ENCODE results near the gene MIEN1. TPM values are rescaled to one million over a fixed set of nuclear protein-coding genes. Genes with fewer than 3 reads are reported as not detected.

Gene MIEN1
- total and polyA plus RNA-seq, 2 donors (not counting 1 experiment from before 2014, with no cell fraction given): 41.1 to 63.2 TPM

DNA sequence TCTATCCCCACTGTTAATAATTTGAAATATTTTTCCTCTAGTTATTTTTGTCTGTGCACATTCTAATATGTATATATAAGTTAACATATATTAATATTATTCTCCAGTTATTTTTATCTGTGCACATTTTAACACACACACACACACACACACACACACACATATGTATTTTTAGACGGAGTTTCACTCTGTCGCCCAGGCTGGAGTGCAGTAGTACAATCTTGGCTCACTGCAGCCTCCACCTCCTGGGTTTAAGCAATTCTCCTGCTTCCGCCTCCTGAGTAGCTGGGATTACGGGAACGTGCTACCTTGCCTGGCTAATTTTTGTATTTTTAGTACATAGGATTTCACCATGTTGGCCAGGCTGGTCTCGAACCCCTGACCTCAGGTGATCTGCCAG is 12.7 kb downstream of the MIEN1 start:
- DNase-seq: no peak
- intact Hi-C loops (cut with micrococcal nuclease): no loop called here
- no peaks in the 10 kb centered on the region for H3K79me2 ChIP-seq (ENCODE audit: control insufficient read depth, insufficient read depth, low read length)
- ATAC-seq (ENCODE audit: low read depth): no peak
- no peaks in the 10 kb centered on the region for H3K27me3 ChIP-seq (replicated peaks in 1 of 4; ENCODE audit: control extremely low read depth in 1 of 4, control insufficient read depth in 3 of 4, insufficient read depth in 4 of 4, low read length in 3 of 4)
- H3K36me3 ChIP-seq (replicated peaks in 1 of 2; ENCODE audit: control extremely low read depth in 1 of 2, control insufficient read depth in 1 of 2, extremely low read depth in 1 of 2, insufficient read depth in 2 of 2, low read length in 1 of 2): no peaks in the 10 kb centered on the region
- CTCF ChIA-PET: interaction anchor here (1.2 kb wide), 1 partner anchor 129 kb away, joined by 3 read pairs; no protein-coding TSS in a partner anchor
- Mint-ChIP-seq H3K4me1 (no peaks in the 10 kb centered on the region), H3K9me3 (ENCODE audit: insufficient read depth) (no peaks in the 10 kb centered on the region), H3K4me3 (no peak overlapping the region), H3K27me3 (no peaks in the 10 kb centered on the region), H3K27ac (no peak overlapping the region)
- H4K20me1 ChIP-seq (ENCODE audit: control insufficient read depth, insufficient read depth, low read length, poor library complexity, severe bottlenecking): no peaks in the 10 kb centered on the region
- H3K9me3 ChIP-seq (ENCODE audit: control extremely low read depth in 1 of 3, control insufficient read depth in 2 of 3, insufficient read depth in 1 of 3, low read length in 2 of 3): no peaks in the 10 kb centered on the region
- no peaks in the 10 kb centered on the region for H3K4me1 ChIP-seq (ENCODE audit: control insufficient read depth in 2 of 2, insufficient read depth in 2 of 2, low read length in 2 of 2)
- no peak overlapping the region for H3K4me2 ChIP-seq (replicated peaks; ENCODE audit: low read depth, low read length, poor library complexity, severe bottlenecking)
- TF ChIP-seq, protein P1, sequence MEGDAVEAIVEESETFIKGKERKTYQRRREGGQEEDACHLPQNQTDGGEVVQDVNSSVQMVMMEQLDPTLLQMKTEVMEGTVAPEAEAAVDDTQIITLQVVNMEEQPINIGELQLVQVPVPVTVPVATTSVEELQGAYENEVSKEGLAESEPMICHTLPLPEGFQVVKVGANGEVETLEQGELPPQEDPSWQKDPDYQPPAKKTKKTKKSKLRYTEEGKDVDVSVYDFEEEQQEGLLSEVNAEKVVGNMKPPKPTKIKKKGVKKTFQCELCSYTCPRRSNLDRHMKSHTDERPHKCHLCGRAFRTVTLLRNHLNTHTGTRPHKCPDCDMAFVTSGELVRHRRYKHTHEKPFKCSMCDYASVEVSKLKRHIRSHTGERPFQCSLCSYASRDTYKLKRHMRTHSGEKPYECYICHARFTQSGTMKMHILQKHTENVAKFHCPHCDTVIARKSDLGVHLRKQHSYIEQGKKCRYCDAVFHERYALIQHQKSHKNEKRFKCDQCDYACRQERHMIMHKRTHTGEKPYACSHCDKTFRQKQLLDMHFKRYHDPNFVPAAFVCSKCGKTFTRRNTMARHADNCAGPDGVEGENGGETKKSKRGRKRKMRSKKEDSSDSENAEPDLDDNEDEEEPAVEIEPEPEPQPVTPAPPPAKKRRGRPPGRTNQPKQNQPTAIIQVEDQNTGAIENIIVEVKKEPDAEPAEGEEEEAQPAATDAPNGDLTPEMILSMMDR (IDR thresholded peaks at IDR 0.05): no peak
- no peak for TF ChIP-seq EZH2 (IDR thresholded peaks at IDR 0.05; ENCODE audit: borderline replicate concordance, insufficient read depth, low read depth, low read length, poor library complexity, severe bottlenecking)
- H3K4me3 ChIP-seq (ENCODE audit: control extremely low read depth in 1 of 5, extremely low read depth in 1 of 5, insufficient read depth in 1 of 5, low read depth in 2 of 5, low read length in 4 of 5): no peak overlapping the region
- POLR2A ChIA-PET: no interaction called here
- H2AFZ ChIP-seq (ENCODE audit: insufficient read depth, low read depth, low read length, poor library complexity, severe bottlenecking): no peak overlapping the region
- H3K27ac ChIP-seq (ENCODE audit: low read length in 2 of 2): no peak overlapping the region
- H3K9ac ChIP-seq (ENCODE audit: low read length): no peak overlapping the region
- 86% methylated on average over 5 of the region's 6 CpGs for WGBS (ENCODE audit: insufficient coverage)

DNA sequence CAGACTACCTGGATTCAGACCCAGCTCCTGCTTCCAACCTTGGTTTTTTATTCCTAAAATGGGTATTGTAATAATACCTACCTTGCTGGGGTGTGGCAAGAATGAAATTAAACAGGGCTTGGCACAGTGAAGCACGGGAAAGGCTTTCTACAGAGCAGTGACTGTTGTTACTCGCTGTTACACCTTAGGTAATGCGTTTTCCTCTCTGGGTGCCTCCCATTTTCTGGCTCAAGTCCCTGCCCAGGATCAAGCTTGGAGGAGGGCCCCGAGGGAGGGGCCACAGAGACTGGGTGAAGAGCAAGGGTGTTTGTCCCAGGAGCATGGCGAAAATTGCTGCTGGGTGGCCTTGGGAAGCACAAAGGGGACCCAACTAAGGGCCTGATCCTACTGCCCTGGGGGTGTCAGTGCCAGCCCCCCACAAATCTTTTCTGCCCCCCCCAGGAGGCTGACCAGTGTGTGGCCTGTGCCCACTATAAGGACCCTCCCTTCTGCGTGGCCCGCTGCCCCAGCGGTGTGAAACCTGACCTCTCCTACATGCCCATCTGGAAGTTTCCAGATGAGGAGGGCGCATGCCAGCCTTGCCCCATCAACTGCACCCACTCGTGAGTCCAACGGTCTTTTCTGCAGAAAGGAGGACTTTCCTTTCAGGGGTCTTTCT is 13.3 kb downstream of the MIEN1 start:
- Histone ChIP-seq H3K4me1 (ENCODE audit: control insufficient read depth in 2 of 2, insufficient read depth in 2 of 2, low read length in 2 of 2) (no peaks in the 10 kb centered on the region), H3K9ac (ENCODE audit: low read length) (no peak overlapping the region), H2AFZ (ENCODE audit: insufficient read depth, low read depth, low read length, poor library complexity, severe bottlenecking) (no peak overlapping the region), H3K4me2 (replicated peaks; ENCODE audit: low read depth, low read length, poor library complexity, severe bottlenecking) (no peak overlapping the region), H3K79me2 (ENCODE audit: control insufficient read depth, insufficient read depth, low read length) (no peaks in the 10 kb centered on the region), H4K20me1 (ENCODE audit: control insufficient read depth, insufficient read depth, low read length, poor library complexity, severe bottlenecking) (no peaks in the 10 kb centered on the region), H3K9me3 (ENCODE audit: control extremely low read depth in 1 of 3, control insufficient read depth in 2 of 3, insufficient read depth in 1 of 3, low read length in 2 of 3) (no peaks in the 10 kb centered on the region), H3K36me3 (replicated peaks in 1 of 2; ENCODE audit: control extremely low read depth in 1 of 2, control insufficient read depth in 1 of 2, extremely low read depth in 1 of 2, insufficient read depth in 2 of 2, low read length in 1 of 2) (no peaks in the 10 kb centered on the region), H3K4me3 (ENCODE audit: control extremely low read depth in 1 of 5, extremely low read depth in 1 of 5, insufficient read depth in 1 of 5, low read depth in 2 of 5, low read length in 4 of 5) (no peak overlapping the region), H3K27me3 (replicated peaks in 1 of 4; ENCODE audit: control extremely low read depth in 1 of 4, control insufficient read depth in 3 of 4, insufficient read depth in 4 of 4, low read length in 3 of 4) (no peaks in the 10 kb centered on the region), H3K27ac (ENCODE audit: low read length in 2 of 2) (no peak overlapping the region)
- ChIA-PET POLR2A (no interaction called here), CTCF (no interaction called here)
- no peaks in the 10 kb centered on the region for H3K27me3 Mint-ChIP-seq
- no peak for ATAC-seq (ENCODE audit: low read depth)
- intact Hi-C loops (cut with micrococcal nuclease): no loop called here
- no peaks in the 10 kb centered on the region for H3K9me3 Mint-ChIP-seq (ENCODE audit: insufficient read depth)
- no peak for DNase-seq
- no peak overlapping the region for H3K27ac Mint-ChIP-seq
- no peak for TF ChIP-seq EZH2 (IDR thresholded peaks at IDR 0.05; ENCODE audit: borderline replicate concordance, insufficient read depth, low read depth, low read length, poor library complexity, severe bottlenecking)
- TF ChIP-seq, protein P1 (IDR thresholded peaks at IDR 0.05): no peak
- WGBS (ENCODE audit: insufficient coverage): 98% methylated on average over 9 of the region's 11 CpGs
- H3K4me3 Mint-ChIP-seq: no peak overlapping the region
- no peaks in the 10 kb centered on the region for H3K4me1 Mint-ChIP-seq
